Fibroblast of skin of left biceps (primary cell): ENCODE results near the gene FFAR3.

Experiments
- DNase-seq, 2 experiments: peaks; one replicate each; pipeline ENCODE4 v3.0.0-alpha.2; 2013; ENCODE audit warnings: low read depth in 2 of 2

FFAR3 gene

GRCh38 chr19:35330475-35330874 lies 27.8 kb upstream of the FFAR3 start:
- DNase-seq = no peak

DNA sequence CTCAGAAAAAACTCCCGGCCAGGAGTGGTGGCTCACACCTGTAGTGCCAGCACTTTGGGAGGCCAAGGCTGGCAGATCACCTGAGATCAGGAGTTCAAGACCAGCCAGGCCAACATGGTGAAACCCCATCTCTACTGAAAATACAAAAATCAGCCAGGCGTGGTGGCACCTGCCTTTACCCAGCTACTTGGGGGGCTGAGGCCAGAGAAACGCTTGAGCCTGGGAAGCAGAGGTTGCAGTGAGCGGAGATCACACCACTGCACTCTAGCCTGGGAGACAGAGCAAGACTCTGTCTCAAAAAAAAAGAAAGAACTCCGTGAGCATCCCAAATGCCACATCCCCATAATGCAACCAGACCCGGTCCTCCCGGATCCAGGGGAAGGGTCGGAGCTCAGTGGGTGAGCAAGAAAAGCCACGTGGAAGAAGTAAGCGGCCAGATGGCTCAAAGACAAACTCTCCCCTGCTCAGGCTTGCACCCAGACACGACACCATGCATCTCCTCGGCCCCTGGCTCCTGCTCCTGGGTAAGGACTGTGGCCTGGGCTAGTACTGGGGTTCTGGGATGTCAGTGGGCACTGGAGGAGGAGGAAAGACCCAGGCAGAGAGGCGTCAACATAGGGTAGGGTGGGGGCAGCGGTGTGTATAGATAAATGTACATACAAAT lies 26.6 kb upstream of the FFAR3 start:
- DNase-seq = no peak

DNA sequence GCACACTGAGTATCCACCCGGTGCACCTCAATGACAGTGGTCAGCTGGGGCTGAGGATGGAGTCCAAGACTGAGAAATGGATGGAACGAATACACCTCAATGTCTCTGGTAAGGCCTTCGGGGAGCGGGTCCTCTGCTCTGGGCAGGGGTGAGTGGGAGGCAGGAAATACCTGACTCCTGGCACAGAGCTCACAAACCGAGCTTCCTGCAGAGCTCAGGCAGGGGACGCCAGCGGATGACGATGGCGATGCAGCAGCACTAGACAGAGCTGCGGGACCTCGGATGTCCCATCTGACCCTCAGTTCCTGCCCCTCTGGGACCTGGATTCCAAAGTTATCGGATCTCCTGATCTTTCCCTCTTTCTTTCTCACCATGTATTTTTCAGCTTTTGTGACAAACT lies 25.4 kb upstream of the FFAR3 start:
- DNase-seq = no peak

DNA sequence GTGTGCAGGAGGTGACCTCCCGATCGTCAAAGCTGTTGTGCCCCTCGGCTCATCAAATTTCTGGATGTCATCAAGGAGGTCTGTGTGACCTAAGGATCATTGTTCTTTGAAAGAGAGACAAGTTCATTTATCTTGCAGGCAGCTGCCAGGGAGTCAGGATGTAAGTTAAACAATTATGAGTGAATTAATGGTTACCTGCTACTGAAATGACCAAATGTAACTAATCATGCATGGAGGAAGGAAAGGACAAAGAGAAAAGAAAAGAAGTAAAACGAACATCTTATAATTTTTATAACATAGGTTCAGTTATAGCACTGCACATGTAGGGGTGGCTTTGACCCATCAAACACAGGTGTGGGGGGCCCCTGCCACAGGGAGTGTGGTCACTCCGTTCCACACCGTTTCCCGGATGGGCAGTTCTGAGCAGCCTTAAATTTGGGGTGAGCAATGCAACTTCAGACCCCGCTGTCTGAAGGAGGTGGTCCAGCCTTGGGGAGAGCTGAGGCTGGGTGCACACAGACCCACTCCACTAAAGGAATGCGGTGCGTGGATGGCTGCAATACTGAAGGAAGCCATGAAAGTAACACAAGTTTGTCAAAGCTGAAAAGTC lies 24.0 kb upstream of the FFAR3 start:
- no peak for DNase-seq

DNA sequence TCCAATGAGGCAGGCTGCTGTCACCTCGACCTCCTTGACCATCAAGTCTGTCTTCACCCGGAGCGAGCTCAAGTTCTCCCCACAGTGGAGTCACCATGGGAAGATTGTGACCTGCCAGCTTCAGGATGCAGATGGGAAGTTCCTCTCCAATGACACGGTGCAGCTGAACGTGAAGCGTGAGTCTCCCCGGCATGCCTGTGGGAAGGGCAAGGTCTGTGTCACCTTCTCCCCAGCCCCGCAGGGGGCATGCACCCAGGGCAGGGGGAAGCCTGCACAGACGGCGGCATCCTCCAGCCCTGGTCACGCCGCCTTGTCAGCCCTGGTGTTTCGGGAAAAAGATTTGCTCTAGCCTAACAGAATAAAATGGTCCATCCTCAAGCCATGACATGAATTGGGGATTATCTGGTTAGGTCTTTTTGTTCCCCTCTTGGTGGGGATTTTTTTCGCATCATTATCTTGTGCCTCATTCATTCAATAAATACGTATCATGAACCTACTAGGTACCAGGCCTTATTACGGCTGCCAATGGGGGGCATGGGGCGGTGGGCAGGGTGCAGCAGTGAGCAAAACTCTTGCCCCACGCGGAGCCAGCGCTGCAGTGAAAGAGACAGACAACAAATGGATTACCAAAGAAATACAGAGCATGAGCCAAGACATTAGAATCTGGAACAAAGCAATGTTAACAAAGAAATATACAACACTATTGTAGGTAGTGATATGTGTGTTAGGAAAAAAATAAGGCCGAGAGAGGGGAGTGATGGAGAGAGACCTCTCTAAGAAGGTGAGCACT lies 21.9 kb upstream of the FFAR3 start:
- DNase-seq = no peak

DNA sequence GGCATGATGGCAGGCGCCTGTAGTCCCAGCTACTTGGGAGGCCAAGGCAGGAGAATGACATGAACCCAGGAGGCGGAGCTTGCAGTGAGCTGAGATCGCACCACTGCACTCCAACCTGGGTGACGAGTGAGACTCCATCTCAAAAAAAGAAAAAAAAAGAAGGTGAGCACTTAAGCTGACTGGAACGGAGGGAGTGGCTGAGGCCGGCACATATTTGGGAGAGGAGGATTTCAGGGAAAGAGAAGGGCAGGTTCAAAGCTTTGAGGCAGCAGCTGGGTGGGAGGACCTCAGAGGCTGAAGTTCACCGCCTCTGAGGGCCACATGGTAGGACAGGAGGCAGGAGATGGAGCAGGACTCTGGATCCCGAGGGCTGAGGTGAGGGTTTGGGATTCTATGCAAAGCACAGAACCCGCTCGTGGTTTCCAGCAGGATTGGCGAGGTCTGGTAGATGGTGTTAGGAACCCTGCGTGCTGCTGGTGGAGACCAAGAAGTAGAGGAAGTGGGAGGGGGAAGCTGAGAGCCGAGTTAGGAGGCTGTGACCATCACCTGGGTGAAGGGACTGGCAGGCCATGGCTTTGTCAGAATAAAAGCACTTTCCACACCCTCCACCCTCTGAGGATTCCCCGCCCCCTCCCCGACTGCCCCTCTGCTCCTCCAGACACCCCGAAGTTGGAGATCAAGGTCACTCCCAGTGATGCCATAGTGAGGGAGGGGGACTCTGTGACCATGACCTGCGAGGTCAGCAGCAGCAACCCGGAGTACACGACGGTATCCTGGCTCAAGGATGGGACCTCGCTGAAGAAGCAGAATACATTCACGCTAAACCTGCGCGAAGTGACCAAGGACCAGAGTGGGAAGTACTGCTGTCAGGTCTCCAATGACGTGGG lies 20.9 kb upstream of the FFAR3 start:
- DNase-seq = no peak

DNA sequence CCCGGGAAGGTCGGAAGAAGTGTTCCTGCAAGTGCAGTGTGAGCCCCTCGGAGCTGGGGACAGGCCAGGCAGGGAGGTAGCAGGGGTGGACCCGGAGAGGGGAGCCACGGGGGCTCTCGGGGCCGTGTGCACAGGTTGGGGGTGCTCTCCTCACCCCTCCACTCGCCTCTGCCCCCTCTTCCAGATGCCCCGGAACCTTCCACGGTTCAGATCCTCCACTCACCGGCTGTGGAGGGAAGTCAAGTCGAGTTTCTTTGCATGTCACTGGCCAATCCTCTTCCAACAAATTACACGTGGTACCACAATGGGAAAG lies 20.3 kb upstream of the FFAR3 start:
- DNase-seq = no peak

DNA sequence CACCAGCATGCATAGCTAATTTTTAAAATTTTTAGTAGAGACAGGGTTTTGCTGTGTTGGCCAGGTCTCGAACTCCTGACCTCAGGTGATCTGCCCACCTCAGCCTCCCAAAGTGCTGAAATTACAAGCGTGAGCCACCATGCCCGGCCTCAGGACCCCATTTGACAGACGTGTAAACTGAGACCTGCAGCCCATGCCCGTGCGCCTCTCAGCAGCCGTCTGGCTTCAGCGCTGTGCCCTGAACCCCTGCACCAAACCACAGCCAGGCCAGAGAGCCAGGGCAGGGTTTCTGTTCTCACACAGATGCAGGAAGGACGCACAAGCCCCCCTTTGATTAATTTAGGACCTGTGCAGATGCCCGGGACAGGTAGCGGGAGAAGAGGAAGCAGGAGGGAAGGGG lies 17.8 kb upstream of the FFAR3 start:
- no peak for DNase-seq

GRCh38 chr19:35341006-35341405 lies 17.3 kb upstream of the FFAR3 start:
- no peak for DNase-seq

DNA sequence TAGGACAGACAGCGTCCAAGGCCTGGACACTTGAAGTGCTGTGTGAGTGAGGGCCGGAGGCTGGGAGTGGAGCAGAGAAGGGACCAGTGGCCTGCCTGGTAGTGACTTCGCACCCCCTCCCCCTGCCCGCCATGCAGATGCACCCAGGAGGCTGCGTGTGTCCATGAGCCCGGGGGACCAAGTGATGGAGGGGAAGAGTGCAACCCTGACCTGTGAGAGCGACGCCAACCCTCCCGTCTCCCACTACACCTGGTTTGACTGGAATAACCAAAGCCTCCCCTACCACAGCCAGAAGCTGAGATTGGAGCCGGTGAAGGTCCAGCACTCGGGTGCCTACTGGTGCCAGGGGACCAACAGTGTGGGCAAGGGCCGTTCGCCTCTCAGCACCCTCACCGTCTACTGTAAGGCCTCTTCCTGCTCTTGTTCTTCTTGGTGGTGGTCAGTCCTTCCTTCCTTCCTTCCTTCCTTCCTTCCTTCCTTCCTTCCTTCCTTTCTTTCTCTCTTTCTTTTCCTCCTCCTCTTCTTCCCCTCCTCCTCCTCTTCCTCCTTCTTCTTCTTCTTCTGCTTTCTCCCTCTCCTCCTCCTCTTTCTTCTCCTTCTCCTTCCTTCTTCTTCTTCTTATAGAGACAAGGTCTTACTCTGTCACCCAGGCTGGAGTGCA lies 16.6 kb upstream of the FFAR3 start:
- DNase-seq = no peak

DNA sequence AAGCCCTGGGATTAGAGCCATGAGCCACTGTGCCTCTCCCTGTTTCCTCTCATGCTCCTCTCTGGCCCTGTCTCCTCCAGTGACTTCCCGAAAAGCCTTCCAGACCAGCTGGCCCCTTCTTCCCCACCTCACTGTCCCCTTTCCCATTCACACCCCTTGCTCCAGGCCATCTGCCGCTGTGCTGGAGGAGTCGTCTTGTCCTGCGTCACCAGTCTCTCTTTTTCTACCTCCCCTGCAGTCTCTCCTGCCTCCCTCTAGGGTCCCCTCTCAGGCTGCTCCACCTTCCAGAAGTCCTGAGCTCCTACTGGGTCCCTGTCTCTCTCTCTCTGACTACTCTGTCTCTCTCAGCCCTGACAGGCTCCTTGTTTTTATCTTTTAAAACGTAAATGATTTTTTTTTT lies 15.8 kb upstream of the FFAR3 start:
- DNase-seq = no peak

DNA sequence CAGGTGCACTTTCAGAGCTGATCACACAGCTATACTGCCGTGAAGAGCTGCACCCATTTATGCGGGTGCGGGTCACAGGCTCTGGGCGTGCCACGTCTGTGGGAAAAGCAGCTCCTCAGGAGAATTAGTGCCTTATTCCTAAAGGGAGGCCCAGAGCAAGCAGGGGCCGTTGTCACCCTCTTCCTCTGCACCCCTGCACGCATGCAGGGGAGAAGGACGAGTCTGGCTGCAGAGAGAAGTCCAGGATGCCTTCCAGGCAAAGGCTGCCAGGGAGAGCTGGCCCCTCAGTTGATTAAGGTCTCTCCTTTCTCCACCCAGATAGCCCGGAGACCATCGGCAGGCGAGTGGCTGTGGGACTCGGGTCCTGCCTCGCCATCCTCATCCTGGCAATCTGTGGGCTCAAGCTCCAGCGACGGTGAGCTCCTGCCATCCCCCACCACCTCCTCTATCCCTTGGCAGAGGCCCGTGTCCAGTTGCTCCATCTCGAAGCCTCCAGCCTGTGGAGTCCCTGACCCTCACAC lies 13.7 kb upstream of the FFAR3 start:
- DNase-seq = no peak

- DNase-seq = no peak
Observed at GRCh38 chr19:35345671-35346111, 12.6 kb upstream of the FFAR3 start.

DNA sequence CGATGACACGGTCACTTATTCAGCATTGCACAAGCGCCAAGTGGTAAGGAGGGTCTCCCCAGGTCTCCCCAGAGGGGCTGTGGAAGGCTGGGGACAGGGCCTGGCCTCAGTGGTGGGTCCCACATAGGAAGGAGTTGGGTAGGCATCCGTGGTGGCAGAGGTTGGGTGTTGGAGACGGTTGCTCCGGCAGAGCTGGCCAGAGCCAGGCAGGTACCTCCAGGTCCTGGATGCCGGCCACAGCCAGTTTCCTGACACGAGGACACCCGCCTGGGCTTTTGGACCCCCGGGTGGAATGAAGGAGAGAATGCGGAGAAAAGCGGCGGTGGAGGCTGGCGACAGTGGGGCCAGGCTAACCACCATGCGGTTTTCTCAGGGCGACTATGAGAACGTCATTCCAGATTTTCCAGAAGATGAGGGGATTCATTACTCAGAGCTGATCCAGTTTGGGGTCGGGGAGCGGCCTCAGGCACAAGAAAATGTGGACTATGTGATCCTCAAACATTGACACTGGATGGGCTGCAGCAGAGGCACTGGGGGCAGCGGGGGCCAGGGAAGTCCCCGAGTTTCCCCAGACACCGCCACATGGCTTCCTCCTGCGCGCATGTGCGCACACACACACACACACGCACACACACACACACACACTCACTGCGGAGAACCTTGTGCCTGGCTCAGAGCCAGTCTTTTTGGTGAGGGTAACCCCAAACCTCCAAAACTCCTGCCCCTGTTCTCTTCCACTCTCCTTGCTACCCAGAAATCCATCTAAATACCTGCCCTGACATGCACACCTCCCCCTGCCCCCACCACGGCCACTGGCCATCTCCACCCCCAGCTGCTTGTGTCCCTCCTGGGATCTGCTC lies 11.8 kb upstream of the FFAR3 start:
- no peak for DNase-seq

DNA sequence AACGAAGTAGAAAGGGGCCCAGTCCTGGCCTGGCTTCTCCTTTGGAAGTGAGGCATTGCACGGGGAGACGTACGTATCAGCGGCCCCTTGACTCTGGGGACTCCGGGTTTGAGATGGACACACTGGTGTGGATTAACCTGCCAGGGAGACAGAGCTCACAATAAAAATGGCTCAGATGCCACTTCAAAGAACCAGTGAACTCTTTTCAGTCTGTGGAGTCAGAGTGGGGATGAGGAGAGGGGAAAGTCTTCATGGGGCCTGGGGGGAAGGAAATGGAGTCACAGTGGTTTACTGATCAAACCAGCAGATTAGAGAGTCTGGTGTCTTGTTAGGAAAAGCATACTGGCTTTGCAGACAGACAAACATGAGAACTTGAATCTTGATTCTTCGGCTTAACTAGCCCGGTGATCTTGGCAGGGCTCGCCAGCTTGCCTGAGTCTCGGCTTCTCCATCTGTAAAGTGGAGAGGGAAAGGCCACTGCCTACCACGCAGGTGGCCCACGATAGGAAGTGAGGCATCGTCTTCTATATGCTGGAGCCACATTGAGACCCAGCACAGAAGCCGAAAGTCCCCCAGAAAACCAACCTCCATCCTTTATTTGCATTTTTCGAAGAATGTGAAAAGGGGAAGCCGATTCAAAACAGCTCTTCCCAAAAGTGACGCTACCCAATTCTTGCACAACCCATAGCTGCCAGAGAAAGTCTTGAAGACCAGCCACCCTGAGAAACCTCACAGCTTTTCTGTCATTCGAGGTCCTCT lies 10.9 kb upstream of the FFAR3 start, which contains the start of gene FFAR1:
TSS of gene FFAR1 (plus strand) at position 732 of the 759 bp plus-strand sequence. CDS start 3,650 bp downstream, outside the sequence.
- DNase-seq = no peak

DNA sequence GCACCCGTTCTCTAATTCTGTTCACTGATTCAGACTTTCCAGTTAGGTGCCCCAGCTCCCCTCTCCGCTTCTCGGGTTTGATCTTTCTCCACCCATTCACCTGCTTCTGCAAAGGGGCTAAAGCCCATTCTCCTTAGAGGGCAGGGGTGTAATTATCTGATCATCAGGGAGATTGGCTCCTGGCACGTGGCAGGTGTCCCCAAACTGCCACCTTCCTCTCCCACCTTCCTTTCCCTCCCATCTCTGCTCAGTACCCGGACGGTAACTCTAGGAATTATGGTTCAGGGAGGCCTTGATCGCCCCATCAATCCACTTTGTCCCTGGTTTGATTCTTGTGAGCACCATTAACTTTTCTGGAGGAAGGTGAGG lies 10.3 kb upstream of the FFAR3 start:
- no peak for DNase-seq

DNA sequence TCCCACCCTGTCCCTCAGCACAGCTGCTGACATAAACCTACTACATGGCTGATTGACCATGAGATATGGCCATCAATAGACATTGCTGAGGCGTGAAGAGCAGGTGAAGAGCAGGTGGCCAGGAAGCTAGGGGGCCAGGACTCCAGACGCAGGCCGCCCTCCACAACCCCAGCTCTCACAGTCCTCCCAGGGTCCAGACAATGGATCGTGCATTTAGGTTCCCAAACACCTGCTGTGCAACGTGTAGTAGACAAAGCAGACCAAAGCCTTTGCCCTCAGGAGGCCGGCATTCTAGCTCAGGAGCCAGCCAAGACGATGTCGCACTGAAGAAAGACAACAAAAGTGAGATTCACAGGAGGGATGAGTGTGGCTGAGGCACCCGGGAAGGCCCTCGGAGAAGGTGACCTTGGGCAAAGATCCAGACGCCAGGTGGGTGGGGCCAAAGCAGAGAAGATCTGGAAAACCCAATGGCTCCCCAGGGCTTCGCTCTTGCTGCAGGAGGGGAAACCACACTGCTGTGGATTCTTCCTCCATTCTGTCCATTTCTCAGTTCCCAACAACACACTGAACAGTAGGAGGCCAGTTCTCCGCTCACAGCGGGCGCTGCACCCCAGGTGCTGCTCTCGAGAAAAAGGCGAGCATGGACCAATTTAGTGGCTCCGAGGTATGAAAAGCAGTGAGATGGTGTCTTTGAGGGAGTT lies 9.2 kb upstream of the FFAR3 start:
- no peak for DNase-seq

GRCh38 chr19:35349614-35350521 lies 8.4 kb upstream of the FFAR3 start:
- no peak for DNase-seq
